Endothelial cell of umbilical vein (primary cell): ENCODE measurements around the gene SPZ1. TPM values are rescaled to one million over a fixed set of nuclear protein-coding genes. Genes with fewer than 3 reads are reported as not detected.
A peak's percentile ranks its signal among the peaks of the same experiment; 100 is the strongest.
"Not testable (repeated sequence)": the region's sequence is repeated elsewhere in the genome, so short reads cannot be mapped to it uniquely, and the experiment has no call there.

ENCODE experiments used
- Bru-seq: library from RNA; stranded (reverse); fragments of 400-500 nt; gene quantifications from one replicate; lab custom pipeline; 2021; lab: Mats Ljungman, UMichigan
- BruChase-seq, 2 experiments: library from RNA; stranded (reverse); fragments of 400-500 nt; gene quantifications; one replicate each; lab custom pipeline; 2021; lab: Mats Ljungman, UMichigan
- BruUV-seq: library from RNA; stranded (reverse); fragments of 400-500 nt; replicated peaks from 2 replicates; lab custom pipeline; 2021; lab: Mats Ljungman, UMichigan
- CTCF ChIA-PET: fragments of 300-600, 350-600 bp; sonication (Branson Sonifier 250); formaldehyde crosslinking; loops from one replicate; lab custom pipeline; 2021; ENCODE audit warnings: antibody characterized with exemption, inconsistent platforms; lab: Charles Lee
- POLR2A ChIA-PET: fragments of 300-600, 350-600 bp; sonication (Branson Sonifier 250); formaldehyde crosslinking; loops from one replicate; lab custom pipeline; 2021; ENCODE audit warnings: antibody characterized with exemption, inconsistent platforms; lab: Charles Lee
- DNase-seq: peaks from one replicate; pipeline ENCODE4 v3.0.0-alpha.2; 2011; ENCODE audit warnings: low read depth, low spot score
- FAIRE-seq: peaks from 2 replicates; lab custom pipeline; 2011; peaks lifted over from hg19 to GRCh38; lab: Jason Lieb, UNC
- H2AFZ ChIP-seq: 2 replicates; pipeline ENCODE4 v1.6.0; 2012; ENCODE audit warnings: low read depth, low read length, control low read depth, inconsistent platforms
- H3K27ac ChIP-seq: 2 replicates; pipeline ENCODE4 v1.5.1; 2011; ENCODE audit warnings: low read depth, mild to moderate bottlenecking, control low read depth, low read length, moderate library complexity; ENCODE audit not compliant: insufficient read depth
- H3K27me3 ChIP-seq, 2 experiments: 2 replicates each; pipeline versions ENCODE4 v1.6.0 to v1.6.1; 2011; ENCODE audit warnings: low read length in 2 of 2, mixed read lengths in 1 of 2; ENCODE audit not compliant: control insufficient read depth in 2 of 2, insufficient read depth in 2 of 2
- H3K36me3 ChIP-seq, 2 experiments: 2 replicates in 1 of 2; 3 replicates in 1 of 2; pipeline ENCODE4 v1.5.1; 2011; ENCODE audit warnings: low read length in 2 of 2, mild to moderate bottlenecking in 1 of 2, moderate library complexity in 1 of 2; ENCODE audit not compliant: control insufficient read depth in 2 of 2, insufficient read depth in 2 of 2; ENCODE audit errors: extremely low read depth in 1 of 2
- H3K4me1 ChIP-seq: 3 replicates; pipeline ENCODE4 v1.5.1; 2011; ENCODE audit warnings: mild to moderate bottlenecking, low read length; ENCODE audit not compliant: control insufficient read depth, insufficient read depth; ENCODE audit errors: extremely low read depth
- H3K4me2 ChIP-seq: 2 replicates; pipeline ENCODE4 v1.6.1; 2011; ENCODE audit warnings: low read length, control low read depth, mixed read lengths; ENCODE audit not compliant: insufficient read depth
- H3K4me3 ChIP-seq, 3 experiments: fragments of 200-600 bp in 1 of 3; sonication (generic), shearing (Covaris generic) in 1 of 3; replicated peaks in 1 of 3; 2 replicates each; pipeline ENCODE4 v1.5.1; 2011 to 2016; ENCODE audit warnings: control low read depth in 3 of 3, low read length in 3 of 3, mild to moderate bottlenecking in 2 of 3, inconsistent platforms in 1 of 3, low read depth in 1 of 3, moderate library complexity in 1 of 3; ENCODE audit not compliant: insufficient read depth in 1 of 3
- H3K79me2 ChIP-seq: 2 replicates; pipeline ENCODE4 v1.6.0; 2012; ENCODE audit warnings: low read length, inconsistent platforms; ENCODE audit not compliant: control insufficient read depth, insufficient read depth
- H3K9ac ChIP-seq: replicated peaks from 2 replicates; pipeline ENCODE3; 2011; ENCODE audit warnings: low read length, control low read depth; ENCODE audit not compliant: insufficient read depth; ENCODE audit errors: extremely low read depth
- H3K9me1 ChIP-seq: replicated peaks from 3 replicates; pipeline ENCODE4 v1.6.0; 2011; ENCODE audit warnings: mild to moderate bottlenecking, low read length; ENCODE audit not compliant: control insufficient read depth, insufficient read depth; ENCODE audit errors: extremely low read depth
- H3K9me3 ChIP-seq: replicated peaks from 2 replicates; pipeline ENCODE4 v1.5.1; 2012; ENCODE audit warnings: low read length, inconsistent platforms; ENCODE audit not compliant: control insufficient read depth, insufficient read depth
- H4K20me1 ChIP-seq: replicated peaks from 2 replicates; pipeline ENCODE3; 2011; ENCODE audit warnings: mild to moderate bottlenecking, low read length; ENCODE audit not compliant: control insufficient read depth, insufficient read depth; ENCODE audit errors: extremely low read depth
- MYC ChIP-seq: IDR thresholded peaks from one replicate; pipeline ENCODE4 v1.6.1; 2011; ENCODE audit warnings: mild to moderate bottlenecking, low read depth, low read length
- POLR2AphosphoS5 ChIP-seq: IDR thresholded peaks from 2 replicates; pipeline ENCODE4 v1.6.1; 2012; ENCODE audit warnings: low read depth, mild to moderate bottlenecking, control low read depth, low read length, moderate library complexity; ENCODE audit not compliant: insufficient read depth
- dilution Hi-C: fragments of 300-500 bp; cut with MboI; formaldehyde crosslinking; loops from one replicate; pipeline ENCODE4 v1.15.0; 2019; ENCODE audit warnings: low sequenced_read_pairs; ENCODE audit not compliant: extremely low pct_ligation_motif_present
- intact Hi-C: fragments of 100-400 bp; cut with micrococcal nuclease; formaldehyde crosslinking; loops from one replicate; pipeline ENCODE4 v1.10.0; 2022
- long read RNA-seq: library from polyadenylated mRNA; stranded (forward); transcript quantifications from one replicate; pipeline ENCODE4 v2.0.0, GENCODE V29; 2021
- polyA minus RNA-seq, 3 experiments: library from RNA; depleted of rRNA, polyadenylated mRNA; stranded (reverse); fragments of >200 nt; gene quantifications; 1 replicate in 1 of 3; 2 replicates in 2 of 3; pipeline ENCODE4 v1.2.3, GENCODE V29; 2011
- polyA plus RNA-seq, 4 experiments: library from polyadenylated mRNA; depleted of rRNA in 3 of 4; stranded (reverse) in 3 of 4; unstranded in 1 of 4; fragments of >200 nt; gene quantifications; 2 replicates each; pipeline versions ENCODE4 v1.2.1 to v1.2.3, GENCODE V29; 2011 to 2012; ENCODE audit warnings: missing spikeins in 1 of 4
- total RNA-seq: library from RNA; stranded (reverse); gene quantifications from 2 replicates; pipeline ENCODE4 v1.2.3, GENCODE V29; 2021
- TF ChIP-seq, protein P1 (sequence below): IDR thresholded peaks from 2 replicates; pipeline ENCODE4 v1.6.1; 2011; ENCODE audit not compliant: insufficient read depth, insufficient read length
- TF ChIP-seq, protein P2 (sequence below), 2 donors: IDR thresholded peaks; 1 replicate in 1 of 2; 2 replicates in 1 of 2; pipeline ENCODE4 v1.5.1; 2011; ENCODE audit warnings: low read length in 2 of 2, mild to moderate bottlenecking in 2 of 2, moderate library complexity in 2 of 2, control low read depth in 1 of 2, inconsistent platforms in 1 of 2, low read depth in 1 of 2; ENCODE audit not compliant: insufficient read depth in 1 of 2; ENCODE audit errors: extremely low read depth in 1 of 2

SPZ1 gene
- total RNA-seq (not detected in 2 replicates), polyA plus RNA-seq (not detected in 2 replicates), polyA minus RNA-seq (not detected in 2 replicates), Bru-seq, nascent RNA (not detected), BruChase-seq, experiment 1, labeled RNA remaining after a 6-hour chase (not detected), BruChase-seq, experiment 2, labeled RNA remaining after a 2-hour chase (percentile 19 among the genes with signal in this experiment)
- polyA plus RNA-seq (2011; cell fraction: cytosol; rRNA removed) = not detected in 2 replicates
- not detected in 2 replicates for polyA plus RNA-seq (2011; cell fraction: nucleus; rRNA removed)
- polyA plus RNA-seq (2012) = not detected in 2 replicates
- polyA minus RNA-seq (2011; cell fraction: cytosol; rRNA and poly(A)+ RNA removed) = not detected
- polyA minus RNA-seq (2011; cell fraction: nucleus; rRNA and poly(A)+ RNA removed) = not detected in 2 replicates
- long read RNA-seq = 0 reads

- TF ChIP-seq POLR2AphosphoS5 (no peak), MYC (no peak)
- TF ChIP-seq, protein P1, sequence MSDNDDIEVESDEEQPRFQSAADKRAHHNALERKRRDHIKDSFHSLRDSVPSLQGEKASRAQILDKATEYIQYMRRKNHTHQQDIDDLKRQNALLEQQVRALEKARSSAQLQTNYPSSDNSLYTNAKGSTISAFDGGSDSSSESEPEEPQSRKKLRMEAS = no peak
- TF ChIP-seq, protein P2, sequence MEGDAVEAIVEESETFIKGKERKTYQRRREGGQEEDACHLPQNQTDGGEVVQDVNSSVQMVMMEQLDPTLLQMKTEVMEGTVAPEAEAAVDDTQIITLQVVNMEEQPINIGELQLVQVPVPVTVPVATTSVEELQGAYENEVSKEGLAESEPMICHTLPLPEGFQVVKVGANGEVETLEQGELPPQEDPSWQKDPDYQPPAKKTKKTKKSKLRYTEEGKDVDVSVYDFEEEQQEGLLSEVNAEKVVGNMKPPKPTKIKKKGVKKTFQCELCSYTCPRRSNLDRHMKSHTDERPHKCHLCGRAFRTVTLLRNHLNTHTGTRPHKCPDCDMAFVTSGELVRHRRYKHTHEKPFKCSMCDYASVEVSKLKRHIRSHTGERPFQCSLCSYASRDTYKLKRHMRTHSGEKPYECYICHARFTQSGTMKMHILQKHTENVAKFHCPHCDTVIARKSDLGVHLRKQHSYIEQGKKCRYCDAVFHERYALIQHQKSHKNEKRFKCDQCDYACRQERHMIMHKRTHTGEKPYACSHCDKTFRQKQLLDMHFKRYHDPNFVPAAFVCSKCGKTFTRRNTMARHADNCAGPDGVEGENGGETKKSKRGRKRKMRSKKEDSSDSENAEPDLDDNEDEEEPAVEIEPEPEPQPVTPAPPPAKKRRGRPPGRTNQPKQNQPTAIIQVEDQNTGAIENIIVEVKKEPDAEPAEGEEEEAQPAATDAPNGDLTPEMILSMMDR (IDR thresholded peaks at IDR 0.05; ENCODE audit: extremely low read depth in 1 of 2, insufficient read depth in 1 of 2, low read depth in 1 of 2, low read length in 2 of 2) = no peak
- no peak for FAIRE-seq
- Histone ChIP-seq H3K9me1 (no peaks in the 10 kb centered on the region), H3K9ac (no peak within 1 kb of the TSS), H3K79me2 (no peaks in the 10 kb centered on the region), H3K36me3 (no peaks in the 10 kb centered on the region), H3K27ac (no peak within 1 kb of the TSS), H2AFZ (no peak within 1 kb of the TSS), H4K20me1 (no peaks in the 10 kb centered on the region), H3K27me3 (peaks cover 0 to 2% of the 10 kb centered on the region in 2 experiments), H3K4me1 (no peaks in the 10 kb centered on the region), H3K9me3 (no peaks in the 10 kb centered on the region), H3K4me3 (no peak within 1 kb of the TSS), H3K4me2 (no peak within 1 kb of the TSS)
- POLR2A ChIA-PET = no interaction called here
- dilution Hi-C loops (no loop called here), intact Hi-C loops (no loop called here)
- no peak for DNase-seq
- BruUV-seq = no TSS peak
- CTCF ChIA-PET = no interaction called here
Observed at GRCh38 chr5:80319702-80320101, at the start of gene SPZ1. Gene SPZ1 (plus strand): TSS chr5:80320002. CDS start chr5:80320216, 214 bp downstream.

- BruUV-seq, H3K27ac ChIP-seq, H3K79me2 ChIP-seq, H3K9me3 ChIP-seq, H3K4me1 ChIP-seq, H3K27me3 ChIP-seq, H3K9ac ChIP-seq, FAIRE-seq, dilution Hi-C loops, H3K4me3 ChIP-seq, POLR2A ChIA-PET, H3K4me2 ChIP-seq, intact Hi-C loops, DNase-seq, H4K20me1 ChIP-seq, H3K36me3 ChIP-seq, H2AFZ ChIP-seq, H3K9me1 ChIP-seq: not testable (repeated sequence)
- CTCF ChIA-PET = interaction anchor here (1.6 kb wide), 1 partner anchor 37 kb away, joined by 3 read pairs; no protein-coding TSS in a partner anchor
Observed at GRCh38 chr5:80270543-80270942, 49.3 kb upstream of the SPZ1 start.
